ENCODE measurements around the gene ROBO1. TPM values are rescaled to one million over a fixed set of nuclear protein-coding genes. Genes with fewer than 3 reads are reported as not detected.
A peak's percentile ranks its signal among the peaks of the same experiment; 100 is the strongest.
"Not testable (repeated sequence)": the region's sequence is repeated elsewhere in the genome, so short reads cannot be mapped to it uniquely, and the experiment has no call there.

ROBO1 gene
- total RNA-seq, 1 experiment from 2014 or later = 0.54 TPM

GRCh38 chr3:79175870-79176269, 591.9 kb downstream of the ROBO1 start:
- no peak for DNase-seq (ENCODE audit: low read depth)
- in situ Hi-C loops (cut with HindIII; ENCODE audit: low pct_unique_long_range_greater_than_20kb, low sequenced_read_pairs) = no loop called here

DNA sequence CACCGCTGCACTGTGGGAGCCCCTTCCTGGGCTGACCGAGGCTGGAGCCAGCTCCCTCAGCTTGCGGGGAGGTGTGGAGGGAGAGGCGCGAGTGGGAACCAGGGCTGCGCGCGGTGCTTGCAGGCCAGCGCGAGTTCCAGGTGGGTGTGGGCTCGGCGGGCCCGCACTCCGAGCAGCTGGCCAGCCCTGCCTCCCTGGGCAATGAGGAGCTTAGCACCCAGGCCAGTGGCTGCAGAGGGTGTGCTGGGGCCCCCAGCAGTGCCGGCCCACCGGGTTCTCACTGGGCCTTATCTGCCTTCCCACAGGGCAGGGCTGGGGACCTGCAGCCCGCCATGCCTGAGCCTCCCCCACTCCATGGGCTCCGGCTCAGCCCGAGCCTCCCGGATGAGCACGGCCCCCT, 594.5 kb downstream of the ROBO1 start:
- in situ Hi-C loops (cut with HindIII; ENCODE audit: low pct_unique_long_range_greater_than_20kb, low sequenced_read_pairs); DNase-seq (ENCODE audit: low read depth): not testable (repeated sequence)

DNA sequence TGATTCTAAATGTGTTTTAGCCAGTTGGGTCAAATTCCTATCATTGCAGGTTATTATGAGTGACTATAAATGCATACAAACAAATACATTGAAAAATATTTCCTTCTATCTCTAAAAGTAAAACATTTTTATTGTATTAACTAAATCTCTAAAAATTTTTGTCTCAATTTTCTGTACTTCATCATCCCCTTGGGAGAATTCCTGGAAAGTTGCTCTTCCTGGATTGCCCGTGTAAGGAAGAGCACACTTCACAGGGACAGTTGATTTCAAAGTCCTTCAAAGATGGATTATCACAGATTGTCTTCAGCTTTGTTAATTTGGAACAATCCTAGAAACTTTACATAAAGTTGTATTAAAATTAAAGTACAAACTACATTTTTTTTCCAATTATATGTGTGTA, 595.6 kb downstream of the ROBO1 start:
- in situ Hi-C loops (cut with HindIII; ENCODE audit: low pct_unique_long_range_greater_than_20kb, low sequenced_read_pairs) = no loop called here
- DNase-seq (ENCODE audit: low read depth) = no peak

DNA sequence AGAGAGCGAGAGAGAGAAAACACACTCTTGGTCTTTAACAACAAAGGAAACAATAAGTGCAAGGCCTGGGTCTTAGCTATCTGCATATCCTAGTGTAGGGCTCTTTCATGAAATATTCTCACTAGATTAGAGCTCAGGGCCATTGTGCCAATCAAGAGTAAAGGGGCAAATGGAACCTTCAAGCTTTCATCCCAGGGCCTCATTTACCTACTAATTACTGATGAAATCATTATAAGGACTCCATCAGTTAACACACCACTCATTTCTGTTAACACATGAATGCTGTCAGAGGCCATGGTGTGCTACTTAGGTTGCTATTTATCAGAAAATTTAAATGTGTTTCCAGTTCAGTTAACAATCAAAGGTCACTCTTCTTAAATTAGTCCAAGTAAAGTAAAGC, 597.8 kb downstream of the ROBO1 start:
- in situ Hi-C loops (cut with HindIII; ENCODE audit: low pct_unique_long_range_greater_than_20kb, low sequenced_read_pairs) = no loop called here
- DNase-seq (ENCODE audit: low read depth) = no peak

DNA sequence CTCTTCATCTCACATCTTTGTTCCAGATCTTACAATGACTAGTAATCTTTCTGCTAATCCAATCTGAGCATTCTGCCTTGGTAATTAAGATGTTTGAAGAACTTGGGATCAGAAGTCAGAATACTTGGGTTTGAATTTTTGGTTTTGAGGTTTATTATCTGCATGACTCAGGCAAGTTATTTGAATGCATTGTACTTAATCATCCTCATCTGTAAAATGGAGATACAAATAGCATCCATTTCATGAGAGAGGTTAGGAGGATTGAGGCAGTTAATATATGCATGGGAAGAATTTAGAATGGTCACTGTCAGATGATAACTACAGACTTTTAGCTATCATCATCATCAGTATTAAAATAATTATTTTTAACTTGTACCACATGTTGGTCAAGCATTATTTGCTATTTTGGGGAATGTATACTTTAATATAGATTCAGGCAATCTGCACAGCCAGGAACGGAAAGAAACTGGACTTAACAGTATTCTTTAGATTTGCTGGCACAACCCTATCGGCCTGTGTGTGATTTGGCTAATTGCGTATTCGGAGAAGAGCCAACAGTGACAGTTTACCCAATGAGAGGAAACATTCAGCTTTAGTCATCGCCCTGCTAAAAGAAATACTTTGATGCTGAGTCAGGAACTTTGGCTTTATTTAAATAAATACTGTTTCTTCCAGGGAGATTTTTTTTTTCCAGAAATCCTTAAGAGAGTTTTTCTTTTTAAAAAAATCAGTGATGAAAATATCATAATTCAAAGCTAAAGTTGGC, 600.0 kb downstream of the ROBO1 start:
- in situ Hi-C loops (cut with HindIII; ENCODE audit: low pct_unique_long_range_greater_than_20kb, low sequenced_read_pairs) = no loop called here
- DNase-seq (ENCODE audit: low read depth) = peak; percentile 27

- in situ Hi-C loops (cut with HindIII; ENCODE audit: low pct_unique_long_range_greater_than_20kb, low sequenced_read_pairs) = no loop called here
- DNase-seq (ENCODE audit: low read depth) = no peak
Observed at GRCh38 chr3:79162653-79163052, 605.1 kb downstream of the ROBO1 start.

DNA sequence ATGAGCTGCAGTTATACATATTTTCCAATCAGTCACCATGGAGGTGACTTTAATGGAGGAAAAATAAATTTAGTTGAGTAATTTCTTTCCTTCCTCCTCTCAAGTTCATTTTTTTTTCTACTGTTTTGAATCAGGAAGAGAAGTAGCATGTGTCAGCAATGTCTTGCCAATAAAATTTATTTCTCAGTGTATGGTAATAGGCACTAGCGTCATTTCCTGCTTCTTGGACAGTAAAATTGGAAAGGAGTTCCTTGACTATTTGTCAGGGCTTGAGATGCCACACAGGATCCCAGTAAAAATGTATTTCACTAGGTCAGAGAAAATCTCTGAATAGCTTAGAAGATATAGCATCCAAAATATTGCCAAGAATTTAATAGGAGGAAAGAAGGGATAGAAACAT, 605.9 kb downstream of the ROBO1 start:
- in situ Hi-C loops (cut with HindIII; ENCODE audit: low pct_unique_long_range_greater_than_20kb, low sequenced_read_pairs) = no loop called here

DNA sequence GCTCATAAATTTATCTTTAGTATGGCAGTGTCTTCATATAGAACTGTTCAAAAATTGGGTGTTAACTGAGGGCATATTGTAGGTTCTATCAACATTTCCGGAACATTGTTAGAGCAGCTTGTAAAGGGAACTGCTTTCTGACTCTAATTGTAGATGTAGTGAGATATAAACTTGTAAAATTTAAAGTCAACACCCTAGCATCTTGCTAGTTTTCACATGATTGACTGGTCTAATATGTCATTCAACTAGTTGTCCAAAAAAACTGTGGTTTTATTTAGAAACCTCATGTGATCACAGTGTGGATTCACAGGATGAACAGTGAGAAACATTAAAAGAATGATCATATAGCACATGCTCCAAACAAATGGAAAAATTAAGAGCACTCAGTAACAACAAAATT, 607.4 kb downstream of the ROBO1 start:
- DNase-seq (ENCODE audit: low read depth) = no peak
- in situ Hi-C loops (cut with HindIII; ENCODE audit: low pct_unique_long_range_greater_than_20kb, low sequenced_read_pairs) = no loop called here

More for the DNA sequence above, 605.9 kb downstream of the ROBO1 start:
- no peak for DNase-seq (ENCODE audit: low read depth)

- DNase-seq (ENCODE audit: low read depth) = no peak
- in situ Hi-C loops (cut with HindIII; ENCODE audit: low pct_unique_long_range_greater_than_20kb, low sequenced_read_pairs) = no loop called here
Observed at GRCh38 chr3:79159736-79160135, 608.1 kb downstream of the ROBO1 start.

- DNase-seq (ENCODE audit: low read depth) = no peak
Observed at GRCh38 chr3:79157191-79157590, 610.6 kb downstream of the ROBO1 start.

DNA sequence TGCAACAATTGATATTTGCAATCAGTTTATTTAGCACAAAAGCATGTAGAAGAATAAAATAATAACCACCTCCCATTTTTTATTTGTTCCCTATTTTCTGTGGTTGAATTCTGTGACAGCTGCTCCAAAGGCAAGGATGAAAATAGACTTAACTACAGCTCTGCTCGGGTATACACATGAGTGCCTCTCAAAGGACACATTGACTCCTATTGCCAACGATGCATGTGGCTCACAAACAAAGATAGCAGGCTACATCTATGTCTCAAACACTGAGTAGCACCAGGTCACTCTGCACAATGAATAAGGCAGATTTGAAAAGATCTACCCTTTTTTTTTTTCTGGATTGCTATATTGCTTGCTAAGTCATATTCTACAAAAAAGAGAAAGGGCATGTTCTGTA, 612.9 kb downstream of the ROBO1 start:
- in situ Hi-C loops (cut with HindIII; ENCODE audit: low pct_unique_long_range_greater_than_20kb, low sequenced_read_pairs) = no loop called here

More at GRCh38 chr3:79157191-79157590, 610.6 kb downstream of the ROBO1 start:
- in situ Hi-C loops (cut with HindIII; ENCODE audit: low pct_unique_long_range_greater_than_20kb, low sequenced_read_pairs) = no loop called here

GRCh38 chr3:79148786-79149185, 619.0 kb downstream of the ROBO1 start:
- no peak for DNase-seq (ENCODE audit: low read depth)

More for the DNA sequence above, 612.9 kb downstream of the ROBO1 start:
- no peak for DNase-seq (ENCODE audit: low read depth)

DNA sequence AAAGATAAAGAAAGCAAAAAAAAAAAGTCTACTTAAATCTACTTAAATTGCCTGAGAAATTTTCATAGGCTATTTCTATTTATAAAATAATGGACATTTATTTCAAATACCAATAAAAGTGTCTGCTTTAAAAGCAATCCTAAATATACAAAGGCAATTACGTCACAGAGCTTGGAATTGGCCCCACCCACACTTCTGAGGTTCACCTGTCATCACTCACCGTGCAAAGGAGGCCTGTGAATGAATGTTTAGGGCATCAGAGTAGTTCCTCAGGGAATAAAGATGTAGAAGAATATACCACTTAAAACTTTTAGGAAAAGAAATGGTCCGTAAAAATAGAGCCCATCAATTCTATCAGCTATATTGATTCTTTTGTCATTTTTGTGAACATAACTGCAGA, 621.8 kb downstream of the ROBO1 start:
- in situ Hi-C loops (cut with HindIII; ENCODE audit: low pct_unique_long_range_greater_than_20kb, low sequenced_read_pairs) = no loop called here

More at GRCh38 chr3:79148786-79149185, 619.0 kb downstream of the ROBO1 start:
- in situ Hi-C loops (cut with HindIII; ENCODE audit: low pct_unique_long_range_greater_than_20kb, low sequenced_read_pairs) = no loop called here

DNA sequence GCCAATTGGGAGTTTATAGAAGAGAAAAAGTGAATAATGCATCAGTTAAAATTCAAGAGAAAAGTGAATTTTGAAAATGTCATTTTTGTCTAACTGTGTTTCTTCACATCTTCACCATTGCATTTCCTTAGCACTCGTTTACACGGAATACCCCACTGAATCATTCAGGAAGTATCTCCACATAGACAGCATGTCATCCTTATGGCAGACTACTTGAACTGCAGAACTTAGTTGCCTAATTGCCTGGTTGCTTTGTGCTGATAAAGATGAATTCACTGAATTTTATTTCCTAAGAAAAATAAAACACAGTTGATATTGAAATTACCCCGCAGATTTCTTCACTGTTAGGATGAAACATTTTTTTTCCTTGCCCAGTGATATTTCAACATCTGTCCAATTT, 627.1 kb downstream of the ROBO1 start:
- DNase-seq (ENCODE audit: low read depth) = no peak
- in situ Hi-C loops (cut with HindIII; ENCODE audit: low pct_unique_long_range_greater_than_20kb, low sequenced_read_pairs) = no loop called here

More for the DNA sequence above, 621.8 kb downstream of the ROBO1 start:
- DNase-seq (ENCODE audit: low read depth) = no peak

- in situ Hi-C loops (cut with HindIII; ENCODE audit: low pct_unique_long_range_greater_than_20kb, low sequenced_read_pairs) = no loop called here
- no peak for DNase-seq (ENCODE audit: low read depth)
Observed at GRCh38 chr3:79139395-79140068, 628.3 kb downstream of the ROBO1 start.

- in situ Hi-C loops (cut with HindIII; ENCODE audit: low pct_unique_long_range_greater_than_20kb, low sequenced_read_pairs) = no loop called here
- no peak for DNase-seq (ENCODE audit: low read depth)
Observed at GRCh38 chr3:79125313-79125984, 642.3 kb downstream of the ROBO1 start.

DNA sequence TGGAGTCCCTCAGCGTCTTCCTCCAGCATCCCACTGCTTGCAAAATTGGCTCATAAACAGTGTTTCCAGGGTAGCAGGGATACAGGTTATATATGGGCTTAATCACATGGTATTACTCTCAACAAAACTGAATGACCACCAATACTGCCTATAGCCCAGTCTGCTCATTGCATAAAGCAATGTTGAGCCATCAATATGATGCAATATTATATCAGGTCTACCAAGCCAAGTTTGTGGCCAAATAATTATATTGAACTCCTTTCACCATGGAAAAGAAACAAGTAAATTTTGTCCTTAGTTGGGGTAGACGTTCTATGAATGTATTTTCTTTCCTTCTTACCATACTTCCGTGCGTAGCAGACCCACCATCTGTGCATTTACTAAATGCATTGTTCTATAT, 652.3 kb downstream of the ROBO1 start:
- in situ Hi-C loops (cut with HindIII; ENCODE audit: low pct_unique_long_range_greater_than_20kb, low sequenced_read_pairs) = no loop called here
- no peak for DNase-seq (ENCODE audit: low read depth)

- DNase-seq (ENCODE audit: low read depth) = no peak
- in situ Hi-C loops (cut with HindIII; ENCODE audit: low pct_unique_long_range_greater_than_20kb, low sequenced_read_pairs) = no loop called here
Observed at GRCh38 chr3:79113876-79114275, 653.9 kb downstream of the ROBO1 start.

DNA sequence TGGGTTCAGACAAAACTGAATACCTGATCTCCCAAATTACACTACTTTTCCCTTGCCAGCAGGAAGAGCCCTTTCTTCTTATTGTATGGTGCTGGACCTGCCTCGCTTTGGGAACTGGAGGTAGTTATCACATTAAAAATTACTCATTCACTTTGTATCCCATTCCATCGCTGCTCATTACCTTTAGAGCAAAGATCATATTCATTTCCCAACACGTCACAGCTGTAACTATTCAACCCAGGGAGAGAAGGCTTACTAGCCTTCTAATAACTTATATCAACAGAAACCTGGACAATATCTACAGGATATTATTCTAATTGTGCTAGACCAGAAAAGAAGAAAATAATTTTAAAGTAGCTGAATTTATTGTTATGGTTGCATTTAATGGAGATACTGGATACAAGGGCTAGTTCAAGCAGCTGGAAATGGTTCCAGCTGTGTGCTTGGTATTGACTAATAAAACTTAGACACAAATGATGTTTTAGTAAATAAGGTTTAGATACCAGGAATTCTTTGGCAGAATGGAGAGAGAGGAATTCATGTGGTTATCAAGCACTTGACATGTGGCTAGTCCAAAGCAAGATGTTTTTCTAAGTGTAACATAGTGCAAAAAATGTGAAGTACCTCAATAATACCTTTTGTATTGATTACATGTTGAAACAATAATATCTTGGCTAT, 656.3 kb downstream of the ROBO1 start:
- no peak for DNase-seq (ENCODE audit: low read depth)
- in situ Hi-C loops (cut with HindIII; ENCODE audit: low pct_unique_long_range_greater_than_20kb, low sequenced_read_pairs) = no loop called here

Measured in Caki2 (cell line).